ENCODE data around the gene MEAF6.

DNA sequence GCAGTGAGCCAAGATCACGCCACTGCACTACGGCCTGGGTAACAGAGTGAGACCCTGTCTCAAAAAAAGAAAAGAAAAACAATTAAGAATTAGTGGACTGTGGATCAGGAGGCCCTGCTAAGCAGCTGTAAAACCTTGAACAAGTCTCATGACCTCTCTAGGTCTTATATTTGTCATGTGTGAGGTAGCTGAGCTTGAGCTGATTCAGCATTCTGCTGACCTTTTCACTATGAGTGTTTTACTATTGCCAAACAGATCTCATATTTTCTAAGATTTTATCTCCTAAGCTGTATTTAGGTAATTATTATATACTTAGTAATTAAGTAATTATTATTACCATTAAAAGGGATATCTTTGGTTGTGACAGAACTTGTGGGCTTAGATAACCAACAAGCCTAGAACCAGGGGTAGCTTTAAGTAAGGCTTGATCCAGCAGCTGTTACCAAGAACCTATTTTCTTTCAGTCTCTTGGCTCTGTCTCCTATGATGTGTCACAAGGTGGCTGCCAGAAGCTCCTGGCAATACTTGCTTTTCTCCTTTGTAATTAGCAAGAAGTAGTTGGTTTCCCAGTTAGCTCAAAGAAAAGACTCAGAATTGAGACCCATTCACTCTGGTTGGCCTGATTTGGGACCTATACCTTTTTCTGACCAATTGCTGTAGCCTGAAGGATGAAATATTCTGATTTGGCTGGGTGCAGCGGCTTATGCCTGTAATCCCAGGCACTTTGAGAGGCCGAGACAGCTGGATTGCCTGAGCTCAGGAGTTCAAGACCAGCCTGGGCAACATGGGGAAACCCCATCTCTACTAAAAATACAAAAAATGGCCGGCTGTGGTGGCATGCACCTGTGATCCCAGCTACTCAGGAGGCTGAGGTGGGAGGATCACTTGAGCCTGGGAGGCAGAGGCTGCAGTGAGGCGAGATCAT, 48.7 kb downstream of the MEAF6 start:
- TF ChIP-seq, protein P1, sequence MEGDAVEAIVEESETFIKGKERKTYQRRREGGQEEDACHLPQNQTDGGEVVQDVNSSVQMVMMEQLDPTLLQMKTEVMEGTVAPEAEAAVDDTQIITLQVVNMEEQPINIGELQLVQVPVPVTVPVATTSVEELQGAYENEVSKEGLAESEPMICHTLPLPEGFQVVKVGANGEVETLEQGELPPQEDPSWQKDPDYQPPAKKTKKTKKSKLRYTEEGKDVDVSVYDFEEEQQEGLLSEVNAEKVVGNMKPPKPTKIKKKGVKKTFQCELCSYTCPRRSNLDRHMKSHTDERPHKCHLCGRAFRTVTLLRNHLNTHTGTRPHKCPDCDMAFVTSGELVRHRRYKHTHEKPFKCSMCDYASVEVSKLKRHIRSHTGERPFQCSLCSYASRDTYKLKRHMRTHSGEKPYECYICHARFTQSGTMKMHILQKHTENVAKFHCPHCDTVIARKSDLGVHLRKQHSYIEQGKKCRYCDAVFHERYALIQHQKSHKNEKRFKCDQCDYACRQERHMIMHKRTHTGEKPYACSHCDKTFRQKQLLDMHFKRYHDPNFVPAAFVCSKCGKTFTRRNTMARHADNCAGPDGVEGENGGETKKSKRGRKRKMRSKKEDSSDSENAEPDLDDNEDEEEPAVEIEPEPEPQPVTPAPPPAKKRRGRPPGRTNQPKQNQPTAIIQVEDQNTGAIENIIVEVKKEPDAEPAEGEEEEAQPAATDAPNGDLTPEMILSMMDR (IDR thresholded peaks at IDR 0.05), result no peak
- TF ChIP-seq POLR2AphosphoS5 (IDR thresholded peaks at IDR 0.05) (no peak), POLR2A (IDR thresholded peaks at IDR 0.05) (no peak), EP300 (IDR thresholded peaks at IDR 0.05) (no peak)

All from suprapubic skin (tissue), 4 donors.